Ishikawa (cell line): ENCODE measurements around the gene LNP1.

Source experiments
- CEBPB ChIP-seq: IDR thresholded peaks from 2 replicates; pipeline ENCODE4 v1.6.1; 2012
- CREB1 ChIP-seq: IDR thresholded peaks from 2 replicates; pipeline ENCODE4 v1.6.1; 2012; ENCODE audit warnings: low read depth
- EGR1 ChIP-seq: IDR thresholded peaks from 2 replicates; pipeline ENCODE4 v1.6.1; 2012
- EP300 ChIP-seq: IDR thresholded peaks from 2 replicates; pipeline ENCODE4 v1.6.1; 2012; ENCODE audit warnings: borderline replicate concordance
- RAD21 ChIP-seq: IDR thresholded peaks from 2 replicates; pipeline ENCODE4 v1.6.1; 2012; ENCODE audit warnings: low read depth
- REST ChIP-seq: IDR thresholded peaks from 2 replicates; pipeline ENCODE4 v1.6.1; 2012; ENCODE audit warnings: low read depth, mild to moderate bottlenecking
- TAF1 ChIP-seq: IDR thresholded peaks from 2 replicates; pipeline ENCODE4 v1.6.1; 2012; ENCODE audit warnings: low read depth, mild to moderate bottlenecking
- TCF12 ChIP-seq: IDR thresholded peaks from 2 replicates; pipeline ENCODE4 v1.6.1; 2012; ENCODE audit warnings: low read depth
- YY1 ChIP-seq: IDR thresholded peaks from 2 replicates; pipeline ENCODE4 v1.6.1; 2012; ENCODE audit warnings: low read depth
- TF ChIP-seq, protein P1 (sequence below): IDR thresholded peaks from 2 replicates; pipeline ENCODE4 v1.6.1; 2012

DNA sequence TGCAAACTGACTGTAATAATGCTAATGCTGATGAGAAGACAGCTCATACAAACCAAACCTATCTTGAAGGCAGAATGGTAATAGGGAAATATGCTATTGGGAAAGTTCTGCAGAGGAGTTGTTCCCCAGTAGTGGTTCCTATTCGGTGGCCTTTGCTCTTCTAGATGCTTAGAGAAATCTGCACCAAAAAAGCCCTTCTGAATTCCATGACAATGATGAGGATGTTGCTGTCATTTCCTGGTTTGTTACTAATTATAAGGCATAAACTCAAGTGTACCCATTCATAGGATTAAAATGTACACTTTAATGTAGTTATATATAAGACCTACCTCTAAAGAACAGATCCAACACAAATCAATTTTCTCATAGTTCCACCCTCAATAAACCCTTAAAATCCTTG is 30.6 kb upstream of the LNP1 start:
- TF ChIP-seq EGR1 (no peak), YY1 (no peak), REST (no peak), CREB1 (no peak), TCF12 (no peak), RAD21 (no peak), CEBPB (no peak), TAF1 (no peak), EP300 (no peak)
- TF ChIP-seq, protein P1, sequence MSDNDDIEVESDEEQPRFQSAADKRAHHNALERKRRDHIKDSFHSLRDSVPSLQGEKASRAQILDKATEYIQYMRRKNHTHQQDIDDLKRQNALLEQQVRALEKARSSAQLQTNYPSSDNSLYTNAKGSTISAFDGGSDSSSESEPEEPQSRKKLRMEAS = no peak
